ENCODE data around the gene GASK1A. TPM values are rescaled to one million over a fixed set of nuclear protein-coding genes. Genes with fewer than 3 reads are reported as not detected.

The GASK1A gene
- total and polyA plus RNA-seq, 10 donors: 0.43 to 4.0 (median 1.8) TPM

- Histone ChIP-seq H3K27me3 (replicated peaks in 1 of 7) (peaks cover 0 to 6% (median 0%) of the 10 kb centered on the region in 7 donors), H3K27ac (no peak overlapping the region), H3K4me3 (no peak overlapping the region), H3K36me3 (no peaks in the 10 kb centered on the region), H3K9me3 (no peaks in the 10 kb centered on the region), H3K4me1 (no peaks in the 10 kb centered on the region)
- DNase-seq: no peak
- TF ChIP-seq POLR2A (IDR thresholded peaks at IDR 0.05) (no peak), CTCF (IDR thresholded peaks at IDR 0.05 in 8 of 11, conservative IDR thresholded peaks at IDR 0.05 in 3 of 11) (no peak), POLR2AphosphoS5 (IDR thresholded peaks at IDR 0.05) (no peak)
- intact Hi-C loops (cut with DNase I; ENCODE audit: low total_unique reads): loop anchor here (10.0 kb wide), 1 partner anchor 1237 kb away; no protein-coding TSS in a partner anchor
- WGBS, 5 donors: 78 to 88% (median 81%) methylated on average over 3 of the region's 3 CpGs
Observed at GRCh38 chr3:42957573-42957972, 21.5 kb upstream of the GASK1A start.

GRCh38 chr3:42960282-42960681, 18.8 kb upstream of the GASK1A start:
- intact Hi-C loops (cut with DNase I; ENCODE audit: low total_unique reads): no loop called here
- WGBS, 5 donors: 68 to 83% (median 80%) methylated on average over 5 of the region's 5 CpGs

GRCh38 chr3:42960786-42961185, 18.3 kb upstream of the GASK1A start:
- intact Hi-C loops (cut with DNase I; ENCODE audit: low total_unique reads): no loop called here
- Histone ChIP-seq H3K27me3 (replicated peaks in 1 of 7) (peaks cover 0 to 6% (median 0%) of the 10 kb centered on the region in 7 donors), H3K9me3 (no peaks in the 10 kb centered on the region), H3K4me1 (no peaks in the 10 kb centered on the region), H3K27ac (no peak overlapping the region), H3K4me3 (no peak overlapping the region), H3K36me3 (no peaks in the 10 kb centered on the region)
- TF ChIP-seq POLR2AphosphoS5 (IDR thresholded peaks at IDR 0.05) (no peak), POLR2A (IDR thresholded peaks at IDR 0.05) (no peak), CTCF (IDR thresholded peaks at IDR 0.05 in 8 of 11, conservative IDR thresholded peaks at IDR 0.05 in 3 of 11) (no peak)
- DNase-seq: no peak
- 83 to 100% (median 94%) methylated on average over 1 of the region's 1 CpG for WGBS, 5 donors

More at GRCh38 chr3:42960282-42960681, 18.8 kb upstream of the GASK1A start:
- Histone ChIP-seq H3K9me3 (no peaks in the 10 kb centered on the region), H3K27ac (no peak overlapping the region), H3K4me3 (no peak overlapping the region), H3K4me1 (no peaks in the 10 kb centered on the region), H3K27me3 (replicated peaks in 1 of 7) (peaks cover 0 to 6% (median 0%) of the 10 kb centered on the region in 7 donors), H3K36me3 (no peaks in the 10 kb centered on the region)
- no peak for DNase-seq
- no peak for TF ChIP-seq POLR2AphosphoS5 (IDR thresholded peaks at IDR 0.05)

GRCh38 chr3:42961633-42962032, 17.5 kb upstream of the GASK1A start:
- H3K4me3 ChIP-seq: no peak overlapping the region
- intact Hi-C loops (cut with DNase I; ENCODE audit: low total_unique reads): no loop called here
- DNase-seq: no peak
- no peaks in the 10 kb centered on the region for H3K36me3 ChIP-seq
- WGBS, 5 donors: 5 to 13% (median 9%) methylated on average over 4 of the region's 4 CpGs
- TF ChIP-seq POLR2AphosphoS5 (IDR thresholded peaks at IDR 0.05) (no peak), POLR2A (IDR thresholded peaks at IDR 0.05) (no peak), CTCF (IDR thresholded peaks at IDR 0.05 in 8 of 11, conservative IDR thresholded peaks at IDR 0.05 in 3 of 11) (peak in 9 of 11 experiments; percentile 31 to 74 (median 61))
- no peaks in the 10 kb centered on the region for H3K4me1 ChIP-seq
- no peak overlapping the region for H3K27ac ChIP-seq
- H3K9me3 ChIP-seq: no peaks in the 10 kb centered on the region
- peaks cover 0 to 6% (median 0%) of the 10 kb centered on the region in 7 donors for H3K27me3 ChIP-seq (replicated peaks in 1 of 7)

- intact Hi-C loops (cut with DNase I; ENCODE audit: low total_unique reads): no loop called here
- TF ChIP-seq POLR2A (IDR thresholded peaks at IDR 0.05): no peak
- no peak for TF ChIP-seq POLR2AphosphoS5 (IDR thresholded peaks at IDR 0.05)
- TF ChIP-seq CTCF (IDR thresholded peaks at IDR 0.05 in 8 of 11, conservative IDR thresholded peaks at IDR 0.05 in 3 of 11): no peak
- H3K27ac ChIP-seq: no peak overlapping the region
- 45 to 97% (median 75%) methylated on average over 2 of the region's 2 CpGs for WGBS, 5 donors
- H3K9me3 ChIP-seq: no peaks in the 10 kb centered on the region
- no peak for DNase-seq
- no peaks in the 10 kb centered on the region for H3K4me1 ChIP-seq
- no peaks in the 10 kb centered on the region for H3K36me3 ChIP-seq
- no peak overlapping the region for H3K4me3 ChIP-seq
- peaks cover 0 to 6% (median 0%) of the 10 kb centered on the region in 7 donors for H3K27me3 ChIP-seq (replicated peaks in 1 of 7)
Observed at GRCh38 chr3:42963269-42963668, 15.8 kb upstream of the GASK1A start.
